UCSD-AML1 (cell line): ENCODE data around the gene IMMP2L.

Experiments
- DNase-seq: peaks from one replicate; lab custom pipeline; 2025; ENCODE audit not compliant: unreplicated experiment; lab: John Stamatoyannopoulos, UW

The IMMP2L gene

DNA sequence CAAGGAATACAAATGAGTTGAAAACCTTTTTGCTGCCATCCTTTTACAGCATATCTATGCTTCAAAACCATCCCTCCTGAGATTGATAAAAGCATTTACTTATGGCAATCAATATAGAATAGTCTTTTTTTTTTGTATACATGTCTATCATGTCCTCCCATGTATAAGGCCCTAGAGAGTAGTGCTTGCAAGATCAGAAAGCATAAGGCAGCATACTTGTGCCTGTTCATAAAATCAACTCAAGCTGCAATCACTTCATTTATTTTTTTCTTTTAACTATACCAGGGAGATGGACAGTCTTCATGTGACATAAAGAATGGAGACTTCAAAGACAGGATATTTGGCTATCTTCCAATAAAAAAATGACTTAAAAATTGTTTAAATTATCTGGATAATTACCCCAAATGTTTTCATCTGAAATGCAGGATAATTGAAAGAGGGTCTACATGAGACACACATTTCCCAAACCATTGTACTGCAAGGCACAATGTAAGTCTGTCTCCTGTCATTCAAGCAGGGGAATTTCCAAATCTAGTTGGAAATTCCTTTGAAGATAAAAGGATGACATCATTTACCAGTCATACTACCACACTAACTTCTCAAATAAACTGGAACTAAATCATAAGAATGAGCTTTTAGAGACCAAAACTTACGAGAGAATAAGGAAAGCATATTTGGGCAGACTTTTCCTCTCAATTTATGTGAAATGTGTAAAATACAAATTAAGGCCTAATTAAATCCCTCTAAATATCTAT, 448.9 kb downstream of the IMMP2L start:
- DNase-seq: no peak

DNA sequence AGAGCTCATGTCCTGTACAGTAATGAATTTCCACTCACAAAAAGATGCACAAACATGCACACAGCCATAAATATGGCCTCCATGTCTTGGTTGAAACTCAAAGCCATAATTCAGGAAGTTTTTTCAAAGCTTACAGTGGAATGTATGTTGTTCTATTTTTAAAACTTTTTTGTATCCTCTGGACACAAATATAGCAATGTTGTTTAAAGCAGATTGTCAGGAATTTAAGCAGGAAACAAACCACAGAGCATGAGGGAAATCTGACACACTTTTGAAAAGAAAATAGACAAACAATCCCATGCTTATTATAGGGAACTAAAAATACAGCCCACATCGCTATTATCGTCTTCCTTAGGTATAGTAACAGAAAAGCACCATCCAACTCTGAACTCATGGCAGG, 449.9 kb downstream of the IMMP2L start:
- DNase-seq: no peak

DNA sequence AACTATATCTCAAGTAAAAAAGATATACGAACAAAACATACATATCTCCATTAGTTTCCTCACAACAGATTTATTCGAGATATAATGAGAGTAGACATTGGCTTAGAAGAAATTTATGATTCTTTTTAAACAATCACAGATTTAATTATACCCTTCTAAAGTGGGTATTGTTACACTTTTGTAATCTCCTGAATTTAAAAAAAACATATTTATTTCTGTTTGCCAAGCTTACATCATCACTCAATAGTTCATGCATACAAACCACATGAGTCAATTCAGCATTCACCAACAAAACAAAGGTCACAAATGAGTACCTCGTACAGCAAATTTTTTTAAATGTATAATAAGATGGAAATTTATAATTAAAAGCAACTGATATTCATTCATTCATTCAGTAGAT, 453.8 kb downstream of the IMMP2L start:
- no peak for DNase-seq

DNA sequence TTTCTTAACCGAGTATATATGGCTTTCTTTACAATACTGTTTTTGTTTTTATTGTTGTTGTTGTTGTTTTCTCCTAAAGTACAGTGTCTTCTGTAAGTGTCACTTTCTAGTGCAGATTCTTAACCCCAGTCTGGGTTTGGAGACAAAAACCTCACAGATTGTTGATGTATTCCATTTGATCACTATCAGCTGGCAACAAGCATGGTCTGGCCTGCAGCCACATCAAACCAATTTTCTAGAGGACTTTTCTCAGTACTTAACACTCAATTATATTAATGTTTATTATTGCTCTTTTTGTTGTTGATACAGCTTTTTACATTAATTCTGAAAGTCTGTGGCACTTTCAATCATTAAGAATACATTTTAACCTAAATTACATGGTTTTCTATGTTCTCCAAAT, 454.3 kb downstream of the IMMP2L start:
- DNase-seq: no peak

DNA sequence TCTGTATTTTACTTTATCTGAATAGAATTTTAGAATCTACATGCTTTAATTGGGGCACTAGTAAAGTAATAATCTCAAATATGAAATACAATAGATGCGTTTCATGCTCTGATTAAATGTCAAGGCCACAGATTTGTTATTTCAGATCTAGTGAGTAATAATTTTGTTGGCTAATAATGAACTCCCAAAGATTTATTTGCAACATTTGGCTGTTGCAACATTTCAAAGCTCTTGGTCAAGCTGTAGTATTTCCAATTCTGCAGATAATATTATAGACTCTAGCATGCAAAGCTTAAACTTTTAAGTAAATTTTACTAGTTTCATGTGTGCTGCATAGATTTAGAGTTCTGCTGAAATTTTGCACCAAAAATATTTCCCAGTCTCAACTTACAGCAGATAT, 454.7 kb downstream of the IMMP2L start:
- DNase-seq: no peak

DNA sequence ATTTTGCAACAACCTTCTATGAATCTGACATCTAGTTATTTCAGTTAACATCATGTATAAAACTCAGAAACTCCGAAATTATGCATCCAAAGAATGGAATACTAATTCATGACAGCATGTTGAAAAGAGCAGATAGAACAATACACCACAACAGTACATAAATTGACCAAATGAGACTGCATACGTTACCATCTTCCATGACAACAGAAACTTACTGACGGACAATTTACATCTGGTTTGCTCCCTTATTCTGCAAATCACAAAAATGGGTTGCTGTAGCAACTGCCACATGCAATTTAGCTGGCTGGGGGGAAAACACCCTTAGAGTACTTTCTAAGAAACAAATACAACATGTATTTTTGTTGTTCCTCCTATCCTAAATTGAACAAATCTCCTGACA, 457.0 kb downstream of the IMMP2L start:
- no peak for DNase-seq

DNA sequence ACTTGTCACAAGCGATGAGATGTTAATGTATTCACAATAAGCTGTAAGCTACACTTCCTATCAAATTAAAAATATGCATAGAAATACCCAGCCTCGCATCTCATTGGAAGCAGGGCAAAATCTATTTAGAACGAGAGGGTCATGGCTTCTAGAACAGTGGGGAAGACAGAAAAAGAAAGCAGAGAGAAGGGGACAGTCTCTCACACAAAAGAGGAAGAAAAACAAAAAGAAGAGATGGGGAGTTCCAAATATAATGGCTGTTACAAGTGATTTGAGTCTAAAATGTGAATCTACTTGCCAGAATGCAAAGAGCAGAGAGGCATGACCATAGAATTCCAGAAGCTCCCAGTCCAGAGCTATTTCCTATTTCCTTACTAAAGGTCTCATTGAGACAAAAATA, 457.6 kb downstream of the IMMP2L start:
- DNase-seq: no peak

DNA sequence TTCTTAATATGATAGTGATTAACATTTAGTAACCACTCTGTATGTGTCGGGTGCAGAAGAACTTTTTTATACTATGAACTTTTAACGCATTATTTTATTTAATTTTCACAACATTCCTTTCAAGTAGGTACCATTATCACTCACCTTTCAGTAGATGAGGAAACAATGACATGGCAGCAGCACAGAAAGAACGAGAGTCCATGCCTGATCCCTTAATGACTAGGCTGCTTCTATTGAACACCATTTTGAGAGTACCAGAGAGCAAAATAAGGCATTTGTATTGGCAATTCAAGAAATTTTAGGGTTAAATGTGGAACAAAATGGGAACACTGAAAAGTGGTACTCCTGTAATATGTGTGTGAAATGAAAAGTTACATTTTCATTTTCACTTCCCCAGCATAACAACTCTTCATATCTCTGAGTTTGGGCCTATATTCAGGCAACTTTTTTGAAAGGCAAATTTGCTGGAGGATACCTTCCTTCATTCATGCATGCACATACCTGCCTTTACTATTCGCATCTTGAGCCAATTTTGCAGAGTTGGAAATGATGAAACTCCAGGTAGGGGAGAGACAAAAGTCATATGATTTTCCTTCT, 458.5 kb downstream of the IMMP2L start:
- DNase-seq: no peak

DNA sequence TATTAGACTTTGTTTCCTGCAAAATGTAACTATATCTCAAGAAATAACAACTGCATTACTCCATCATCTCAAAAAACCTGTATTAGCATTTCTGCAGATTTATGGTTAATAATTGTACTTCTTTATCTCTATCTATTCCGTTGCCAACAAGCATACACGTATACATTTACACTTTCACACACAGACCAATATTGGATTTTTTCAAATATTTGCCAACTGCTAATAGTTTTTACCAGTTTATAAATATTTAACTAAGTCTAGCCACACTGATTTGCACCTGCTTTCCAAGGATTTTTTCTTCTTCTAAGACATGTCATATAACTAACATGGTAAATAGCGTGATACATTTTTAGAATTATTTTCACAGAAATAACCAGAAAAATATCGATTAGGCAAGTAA, 459.2 kb downstream of the IMMP2L start:
- no peak for DNase-seq

DNA sequence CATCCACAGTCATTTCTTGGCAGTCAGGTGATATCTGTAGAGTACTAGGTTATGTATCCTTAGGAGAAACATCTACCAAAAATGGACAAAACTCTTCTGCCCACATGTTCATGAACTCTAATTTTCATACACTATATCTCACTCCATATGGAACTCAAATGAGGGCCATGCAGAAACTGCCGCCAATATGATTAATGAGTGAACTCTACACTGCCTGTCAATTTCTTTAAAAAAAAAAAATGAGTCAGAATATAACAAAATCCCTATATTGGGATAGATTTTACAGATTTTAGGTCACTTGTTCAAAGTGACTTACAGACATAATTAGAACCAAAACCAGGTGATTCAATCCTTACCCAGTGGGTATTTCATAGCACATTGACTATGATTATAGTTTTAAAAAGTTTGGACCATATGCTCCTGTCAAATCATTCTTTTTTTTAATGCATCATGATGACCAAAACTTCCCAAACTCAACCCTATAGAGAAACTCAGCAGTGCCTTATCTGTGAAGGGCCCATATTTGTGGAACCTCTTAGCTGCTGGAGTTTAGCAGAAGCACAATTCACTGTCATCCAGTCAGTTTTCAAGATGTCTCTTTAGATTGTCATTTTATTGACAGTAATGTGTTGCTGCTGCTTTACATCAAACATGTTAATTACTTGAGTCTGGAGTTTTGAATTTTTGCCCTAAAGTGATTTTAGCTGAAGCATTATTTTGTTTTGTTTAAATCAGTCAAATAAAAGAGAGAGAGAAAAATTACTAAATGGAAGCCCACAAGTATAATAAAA, 460.2 kb downstream of the IMMP2L start:
- DNase-seq: no peak

DNA sequence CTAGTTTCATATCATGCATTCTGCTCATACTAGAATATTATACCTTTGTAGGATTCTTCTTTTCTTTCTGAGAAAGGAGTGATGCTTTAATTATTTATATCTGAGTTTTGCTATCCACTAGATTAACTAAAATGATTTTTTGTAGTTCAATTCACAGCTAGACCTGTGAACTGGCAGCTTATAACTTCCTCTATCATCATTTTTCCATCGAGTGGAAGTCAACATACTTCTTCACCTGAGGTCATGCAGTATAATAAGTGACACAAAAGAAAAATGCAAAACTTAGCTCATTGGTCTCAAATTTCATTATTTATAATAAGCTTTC, 463.4 kb downstream of the IMMP2L start:
- DNase-seq: no peak

DNA sequence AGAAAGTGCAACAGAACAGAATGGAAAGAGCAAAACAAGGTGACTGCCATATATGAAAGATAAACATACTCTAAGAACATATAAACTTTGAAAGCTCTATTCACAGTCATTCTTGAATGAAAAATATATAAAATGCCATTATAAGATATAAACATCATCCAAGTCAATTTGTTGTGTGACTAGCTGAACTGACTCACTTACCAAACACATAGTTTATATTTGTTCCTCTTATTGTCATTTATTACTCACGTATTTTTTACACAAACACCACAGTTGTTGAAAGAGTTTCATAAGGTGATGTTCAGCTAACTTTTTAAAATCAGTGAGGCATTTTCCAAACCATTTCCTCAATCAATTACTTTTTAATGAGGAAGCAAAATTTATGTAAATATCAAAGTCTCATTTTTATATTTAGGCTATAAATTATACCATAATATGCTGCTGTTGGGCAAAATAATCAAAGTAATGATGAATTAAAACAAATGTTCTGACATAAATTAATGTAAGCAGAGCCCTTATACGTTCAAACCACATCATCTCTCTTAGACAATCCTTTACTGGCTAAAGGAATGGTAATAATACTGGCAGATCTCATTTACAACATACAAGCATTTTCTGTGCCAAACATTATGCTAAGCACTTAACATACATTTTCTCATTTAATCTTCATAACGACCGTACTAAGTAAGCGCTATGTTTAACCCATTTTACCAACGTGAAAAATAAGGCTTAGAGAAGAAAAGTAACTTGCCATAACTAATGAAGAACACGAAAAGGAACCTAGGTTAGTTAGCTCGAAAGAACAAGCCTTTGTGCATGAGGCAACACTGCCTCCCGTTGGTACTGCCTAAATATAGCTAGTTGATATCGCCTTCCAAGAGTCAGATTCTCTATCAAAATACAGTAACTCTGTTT, 464.0 kb downstream of the IMMP2L start:
- no peak for DNase-seq

DNA sequence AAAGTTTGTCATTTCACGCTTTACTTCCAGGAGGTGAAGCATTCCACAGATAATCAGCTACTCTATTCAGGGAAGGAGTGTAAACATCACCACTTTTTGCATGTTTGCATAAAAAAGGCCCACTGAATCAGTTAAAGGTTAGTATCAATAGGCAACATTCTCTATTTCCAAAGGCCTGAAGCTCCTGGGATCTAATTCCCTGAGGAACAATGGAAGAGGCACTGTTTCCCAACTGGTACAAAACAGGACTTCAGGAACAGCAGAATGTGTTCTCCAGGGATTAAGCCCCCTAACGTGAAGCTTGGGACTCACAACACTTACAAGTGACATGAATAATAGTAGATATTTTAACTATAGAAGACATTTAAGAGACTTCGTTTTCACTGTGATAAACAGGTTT, 465.3 kb downstream of the IMMP2L start:
- DNase-seq: no peak

DNA sequence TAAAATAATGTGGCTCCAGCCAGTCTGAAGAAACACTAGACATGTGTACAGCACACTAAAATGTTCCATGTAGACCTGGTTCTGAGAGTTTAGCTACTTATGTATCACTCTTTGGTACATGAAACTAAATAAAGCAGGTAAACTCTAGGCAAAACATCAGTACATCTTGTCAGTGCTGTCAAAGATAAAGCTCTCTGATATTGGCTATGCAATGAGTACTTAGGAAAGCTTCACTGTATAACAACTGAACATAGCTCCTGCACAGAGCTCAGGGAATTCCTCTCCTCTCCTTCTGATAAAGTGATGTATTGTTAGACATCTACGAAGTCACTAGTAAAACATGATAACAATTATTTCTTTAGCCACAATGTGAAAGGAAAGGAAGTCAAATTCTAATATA, 467.9 kb downstream of the IMMP2L start:
- no peak for DNase-seq

DNA sequence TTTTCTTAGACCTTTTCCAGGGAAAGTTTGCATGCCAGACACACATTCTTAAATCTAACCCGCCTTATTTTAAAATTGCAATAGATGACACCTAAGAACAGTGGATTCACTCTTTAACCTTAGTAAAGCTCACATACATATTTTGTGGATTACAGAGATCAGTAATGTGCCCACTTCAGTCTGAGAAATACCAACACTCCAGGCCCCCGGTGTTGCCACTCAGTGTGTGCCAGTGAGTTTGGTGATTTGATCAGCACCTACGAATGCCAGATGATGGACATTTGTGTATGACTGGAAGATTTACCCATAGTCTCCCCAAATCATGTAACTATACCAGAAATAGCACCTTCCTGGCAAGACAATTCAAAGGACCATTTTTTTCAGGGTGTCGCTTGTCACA, 468.8 kb downstream of the IMMP2L start:
- DNase-seq: no peak

DNA sequence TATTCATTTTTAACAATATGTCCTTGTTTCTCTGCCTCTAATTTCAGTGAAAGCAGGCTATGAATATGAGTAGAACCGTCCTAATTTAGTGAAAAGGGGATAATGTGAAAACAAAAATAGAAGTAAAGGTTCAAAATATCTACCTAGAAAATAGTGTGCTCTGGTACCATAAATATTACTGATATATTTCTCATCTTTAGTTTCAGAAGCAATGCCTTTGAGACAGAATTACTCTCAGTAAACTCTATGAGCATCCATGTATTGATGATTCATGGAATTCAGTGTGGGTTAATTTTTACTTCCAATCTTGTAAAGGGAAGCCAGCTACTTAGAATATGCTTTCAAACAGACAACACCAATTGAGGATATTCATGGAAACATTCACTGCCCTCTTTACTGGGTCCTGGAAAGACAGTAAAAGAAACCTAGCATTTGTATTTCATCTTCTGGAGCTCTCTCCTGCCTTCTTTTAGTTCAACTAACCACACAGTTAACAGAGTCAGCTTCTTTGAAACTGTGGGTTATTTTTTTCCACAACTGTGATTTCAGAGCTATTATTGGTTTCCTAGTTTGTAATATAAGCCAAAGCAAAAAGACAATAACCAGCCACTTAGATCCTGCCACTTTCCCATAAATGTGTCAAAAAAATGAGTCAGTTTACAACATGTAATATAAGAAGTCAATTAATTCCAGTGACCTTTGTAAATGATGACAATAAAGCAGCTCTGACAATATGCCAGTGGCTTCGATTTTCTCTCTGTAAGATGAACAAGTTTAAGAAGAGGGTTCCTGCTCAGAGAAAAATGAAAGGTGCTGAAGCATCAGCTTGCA, 469.7 kb downstream of the IMMP2L start:
- no peak for DNase-seq

DNA sequence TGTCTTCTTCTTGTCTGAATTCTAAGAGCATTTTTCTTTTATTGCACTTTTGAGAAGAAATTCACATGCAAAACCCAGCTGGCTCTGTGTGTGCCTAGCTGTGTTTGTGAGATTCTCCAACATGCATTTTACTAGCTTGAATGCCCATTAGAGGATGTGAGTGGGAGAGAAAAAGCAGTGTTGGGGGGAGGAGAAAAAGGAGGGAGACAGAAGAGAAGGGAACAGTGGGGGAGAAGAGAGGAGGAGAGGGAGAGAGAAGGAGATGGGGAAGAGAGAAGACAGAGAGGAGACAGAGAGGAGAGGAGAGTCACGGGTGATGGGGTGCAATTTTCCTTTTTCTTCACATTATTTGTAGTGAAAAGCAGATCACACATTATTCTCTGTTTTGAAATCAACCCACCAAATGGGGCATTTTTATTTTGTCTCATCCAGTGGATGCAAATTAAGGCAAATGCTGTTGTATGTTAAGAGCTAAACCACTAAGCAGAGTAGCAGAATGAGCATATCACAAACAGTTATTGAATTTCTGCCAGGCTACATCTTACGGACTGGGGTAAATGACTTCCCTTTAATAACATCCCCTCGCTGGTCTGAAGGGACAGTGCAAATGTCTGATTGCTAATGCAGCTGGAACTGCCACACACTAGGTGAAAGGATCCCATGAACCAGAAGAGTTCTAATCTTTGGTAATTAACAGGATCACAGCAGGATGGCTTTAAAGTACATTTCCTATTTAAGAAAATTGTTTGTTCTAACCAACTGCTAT, 470.5 kb downstream of the IMMP2L start:
- DNase-seq: no peak

DNA sequence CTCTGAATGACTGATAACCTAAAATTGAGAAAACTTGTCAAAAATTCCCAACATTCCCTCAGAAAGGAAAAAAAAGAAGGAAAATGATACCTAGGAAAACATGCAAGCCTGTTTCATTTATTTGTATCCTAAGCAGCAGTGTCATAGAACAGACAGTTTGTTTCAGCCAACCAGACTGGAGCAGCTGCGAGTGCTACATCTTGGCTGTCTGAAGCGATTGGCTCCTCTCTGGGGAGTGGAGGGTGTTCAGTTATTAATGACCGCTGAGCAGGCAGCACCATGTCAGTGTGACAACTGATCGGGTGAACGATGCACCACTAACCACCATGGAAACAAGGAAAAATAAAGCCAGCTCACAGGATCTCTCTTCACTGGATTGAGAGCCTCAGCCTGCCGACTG, 471.4 kb downstream of the IMMP2L start, which contains the start of gene LRRN3:
Gene LRRN3, plus strand, starts transcription at position 282 of the 400 bp plus-strand sequence. CDS start 31,646 bp downstream, outside the sequence.
- no peak for DNase-seq

DNA sequence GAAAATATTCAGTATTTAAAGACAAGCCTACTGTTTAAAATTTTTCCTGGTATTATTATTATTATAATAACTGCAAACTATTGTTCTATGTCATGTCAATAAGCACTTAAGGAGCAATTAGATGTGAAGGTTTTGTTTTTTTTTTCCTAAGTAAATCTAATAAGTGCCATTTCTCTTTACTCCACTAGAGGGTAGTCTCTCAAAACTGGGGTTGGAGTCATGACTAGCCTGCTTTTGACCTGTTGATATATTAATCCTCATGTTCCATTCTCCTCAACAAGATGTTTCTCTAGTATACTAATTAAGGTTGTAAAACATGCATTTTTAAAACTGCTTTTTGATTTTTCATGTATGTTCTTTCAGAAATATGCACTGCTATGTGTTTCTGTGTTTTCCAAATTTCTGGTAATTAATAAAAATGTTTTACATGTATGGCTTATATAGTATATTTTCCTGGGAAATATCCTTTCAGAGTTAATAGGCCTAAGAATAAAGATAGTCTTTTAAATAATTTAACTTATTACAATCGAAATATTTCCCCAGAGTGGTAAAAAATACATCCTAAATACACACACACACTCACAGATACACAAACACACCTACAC, 472.4 kb downstream of the IMMP2L start:
- DNase-seq: no peak
